HEK293T (cell line): Measurements from ENCODE around the gene EEF1B2.

Experiments used
- CTCF ChIA-PET: fragments of 350-600 bp; formaldehyde crosslinking; extraction: SDS; loops from one replicate; lab custom pipeline; 2021; ENCODE audit warnings: antibody characterized with exemption, inconsistent platforms; lab: Yijun Ruan, JAX
- POLR2A ChIA-PET: fragments of 350-600 bp; formaldehyde crosslinking; extraction: SDS; loops from one replicate; lab custom pipeline; 2020; ENCODE audit warnings: antibody characterized with exemption, inconsistent platforms; lab: Yijun Ruan, JAX
- DNase-seq: peaks from one replicate; pipeline ENCODE4 v3.0.0; 2012; ENCODE audit warnings: mixed read lengths; ENCODE audit errors: extremely low spot score
- ARNT ChIP-seq: fragments of 450-650 bp; IDR thresholded peaks from 2 replicates; pipeline ENCODE4 v1.6.1; 2017; ENCODE audit warnings: mild to moderate bottlenecking
- BHLHE40 ChIP-seq: fragments of 450-650 bp; IDR thresholded peaks from 2 replicates; pipeline ENCODE4 v1.6.1; 2016; ENCODE audit warnings: mild to moderate bottlenecking, moderate library complexity, borderline replicate concordance
- CTBP1 ChIP-seq: fragments of 450-650 bp; IDR thresholded peaks from 2 replicates; pipeline ENCODE4 v1.6.1; 2016; ENCODE audit warnings: borderline replicate concordance
- ELF4 ChIP-seq: fragments of 450-650 bp; IDR thresholded peaks from 2 replicates; pipeline ENCODE4 v1.6.1; 2017; ENCODE audit warnings: antibody characterized with exemption
- FOXA1 ChIP-seq: fragments of 450-650 bp; IDR thresholded peaks from 2 replicates; pipeline ENCODE4 v1.6.1; 2016; ENCODE audit warnings: mild to moderate bottlenecking
- FOXK2 ChIP-seq: fragments of 450-650 bp; IDR thresholded peaks from 2 replicates; pipeline ENCODE4 v1.6.1; 2016; ENCODE audit warnings: mild to moderate bottlenecking
- FOXM1 ChIP-seq: fragments of 450-650 bp; IDR thresholded peaks from 2 replicates; pipeline ENCODE4 v1.6.1; 2017; ENCODE audit warnings: mild to moderate bottlenecking, borderline replicate concordance
- HDGF ChIP-seq: fragments of 450-650 bp; IDR thresholded peaks from 2 replicates; pipeline ENCODE4 v1.6.1; 2017; ENCODE audit warnings: antibody characterized with exemption, borderline replicate concordance
- L3MBTL2 ChIP-seq: fragments of 450-650 bp; conservative IDR thresholded peaks from 2 replicates; pipeline ENCODE4 v1.6.1; 2016; ENCODE audit warnings: mild to moderate bottlenecking
- LEF1 ChIP-seq: fragments of 450-650 bp; IDR thresholded peaks from 2 replicates; pipeline ENCODE4 v1.6.1; 2017; ENCODE audit warnings: mild to moderate bottlenecking, borderline replicate concordance
- NFRKB ChIP-seq: fragments of 450-650 bp; IDR thresholded peaks from 2 replicates; pipeline ENCODE4 v1.6.1; 2016; ENCODE audit warnings: mild to moderate bottlenecking, moderate library complexity
- SP1 ChIP-seq: fragments of 450-650 bp; IDR thresholded peaks from 2 replicates; pipeline ENCODE4 v1.6.1; 2017
- SUZ12 ChIP-seq: fragments of 450-650 bp; IDR thresholded peaks from 2 replicates; pipeline ENCODE4 v1.6.1; 2016; ENCODE audit warnings: mild to moderate bottlenecking
- TARDBP ChIP-seq: fragments of 450-650 bp; IDR thresholded peaks from 2 replicates; pipeline ENCODE4 v1.6.1; 2016
- ZNF384 ChIP-seq: fragments of 450-650 bp; IDR thresholded peaks from 2 replicates; pipeline ENCODE4 v1.6.1; 2016
- TF ChIP-seq, protein P1 (sequence below): fragments of 450-650 bp; IDR thresholded peaks from 2 replicates; pipeline ENCODE4 v1.6.1; 2016

Gene EEF1B2

DNA sequence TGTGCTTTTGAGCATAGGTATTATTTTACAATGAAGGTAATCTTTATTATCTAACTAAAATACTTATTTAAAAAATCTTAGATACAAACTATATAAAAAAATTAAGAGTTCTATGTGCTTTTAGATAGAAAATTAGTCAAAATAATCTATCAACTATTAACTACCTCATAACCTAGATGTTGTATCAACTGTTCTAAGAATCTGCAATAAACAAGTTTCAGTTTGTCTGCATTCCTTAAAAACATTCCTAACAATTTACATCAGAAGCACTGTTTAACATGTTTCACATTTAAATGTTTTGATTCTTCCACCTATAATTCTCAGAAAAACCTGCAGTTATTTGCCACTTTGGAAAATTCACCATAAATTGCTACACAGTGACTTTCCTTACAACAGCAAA is 33.8 kb upstream of the EEF1B2 start:
- no peak for DNase-seq
- POLR2A ChIA-PET, result no interaction called here
- TF ChIP-seq FOXA1 (no peak), L3MBTL2 (no peak), SUZ12 (no peak), LEF1 (no peak), ZNF384 (no peak), BHLHE40 (no peak), ELF4 (no peak), ARNT (no peak), FOXK2 (no peak), SP1 (no peak), FOXM1 (no peak), CTBP1 (no peak), HDGF (no peak), NFRKB (no peak), TARDBP (no peak)
- TF ChIP-seq, protein P1, sequence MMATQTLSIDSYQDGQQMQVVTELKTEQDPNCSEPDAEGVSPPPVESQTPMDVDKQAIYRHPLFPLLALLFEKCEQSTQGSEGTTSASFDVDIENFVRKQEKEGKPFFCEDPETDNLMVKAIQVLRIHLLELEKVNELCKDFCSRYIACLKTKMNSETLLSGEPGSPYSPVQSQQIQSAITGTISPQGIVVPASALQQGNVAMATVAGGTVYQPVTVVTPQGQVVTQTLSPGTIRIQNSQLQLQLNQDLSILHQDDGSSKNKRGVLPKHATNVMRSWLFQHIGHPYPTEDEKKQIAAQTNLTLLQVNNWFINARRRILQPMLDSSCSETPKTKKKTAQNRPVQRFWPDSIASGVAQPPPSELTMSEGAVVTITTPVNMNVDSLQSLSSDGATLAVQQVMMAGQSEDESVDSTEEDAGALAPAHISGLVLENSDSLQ, result no peak
- CTCF ChIA-PET, result no interaction called here

DNA sequence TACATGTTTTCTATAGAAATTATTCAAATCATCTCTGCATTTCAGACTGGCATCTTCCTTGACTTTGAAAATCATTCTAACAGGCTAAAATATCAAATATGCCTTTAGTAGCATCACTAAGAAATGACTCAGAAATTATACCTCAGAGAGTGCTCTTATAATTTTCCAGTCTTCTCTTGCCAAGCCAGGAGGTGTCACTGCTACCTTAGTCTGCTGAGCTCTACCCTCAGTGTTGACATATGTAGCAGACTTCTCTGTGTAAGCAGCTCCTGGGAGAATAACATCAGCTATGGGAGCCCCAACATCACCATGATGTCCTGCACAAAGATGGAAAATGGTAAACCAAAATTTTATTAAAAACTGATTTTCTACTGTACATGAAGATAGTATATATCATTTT is 32.0 kb upstream of the EEF1B2 start:
- POLR2A ChIA-PET, result no interaction called here

DNA sequence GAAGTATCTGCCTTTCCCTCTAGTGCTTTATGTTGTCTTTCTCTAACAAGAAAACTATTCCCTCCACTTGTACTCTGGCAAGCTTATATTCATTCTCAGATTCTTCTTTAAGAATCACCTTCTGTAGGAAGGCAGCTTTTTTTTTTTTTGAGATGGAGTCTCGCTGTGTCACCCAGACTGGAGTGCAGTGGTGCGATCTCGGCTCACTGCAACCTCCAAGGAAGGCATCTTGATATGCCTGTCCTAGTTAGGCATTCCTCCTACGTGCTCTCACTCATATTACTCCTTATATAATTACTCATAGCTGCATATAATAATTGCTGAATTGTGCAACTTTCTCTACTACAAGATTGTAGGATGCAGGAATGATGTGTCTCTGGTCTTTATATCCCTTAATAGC is 16.2 kb upstream of the EEF1B2 start:
- no peak for DNase-seq
- ChIA-PET POLR2A (no interaction called here), CTCF (no interaction called here)
- TF ChIP-seq ZNF384, result no peak
- no peak for TF ChIP-seq LEF1
- TF ChIP-seq NFRKB, result no peak
- no peak for TF ChIP-seq FOXK2
- no peak for TF ChIP-seq HDGF
- TF ChIP-seq FOXM1, result no peak
- no peak for TF ChIP-seq ARNT
- no peak for TF ChIP-seq L3MBTL2
- TF ChIP-seq CTBP1, result no peak
- TF ChIP-seq SUZ12, result no peak
- no peak for TF ChIP-seq FOXA1
- TF ChIP-seq BHLHE40, result no peak

More for the DNA sequence above, 32.0 kb upstream of the EEF1B2 start:
- TF ChIP-seq, protein P1, result no peak
- CTCF ChIA-PET, result no interaction called here
- peak; percentile 15 for DNase-seq

DNA sequence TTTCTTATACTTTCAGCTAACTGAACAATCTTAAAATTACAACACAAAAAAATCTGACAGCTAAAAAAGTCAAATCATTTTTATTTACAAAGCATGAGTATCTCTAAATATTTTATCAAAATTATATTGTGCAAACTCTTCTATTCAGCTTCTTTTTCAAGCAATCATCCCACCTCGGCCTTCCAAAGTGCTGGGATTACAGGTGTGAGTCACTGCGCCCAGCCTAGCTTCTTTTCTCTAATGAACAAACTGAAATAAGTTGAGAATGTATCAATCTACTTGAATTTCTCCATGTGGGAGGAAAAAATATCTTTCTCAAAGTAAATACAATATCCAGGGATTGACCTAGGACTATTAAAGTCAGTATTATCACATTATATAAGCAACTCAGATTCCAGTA is 15.3 kb upstream of the EEF1B2 start:
- TF ChIP-seq BHLHE40, result no peak
- TF ChIP-seq CTBP1, result no peak
- TF ChIP-seq L3MBTL2, result no peak
- TF ChIP-seq FOXM1, result no peak
- TF ChIP-seq ARNT, result no peak
- CTCF ChIA-PET, result no interaction called here
- POLR2A ChIA-PET, result no interaction called here
- no peak for DNase-seq

DNA sequence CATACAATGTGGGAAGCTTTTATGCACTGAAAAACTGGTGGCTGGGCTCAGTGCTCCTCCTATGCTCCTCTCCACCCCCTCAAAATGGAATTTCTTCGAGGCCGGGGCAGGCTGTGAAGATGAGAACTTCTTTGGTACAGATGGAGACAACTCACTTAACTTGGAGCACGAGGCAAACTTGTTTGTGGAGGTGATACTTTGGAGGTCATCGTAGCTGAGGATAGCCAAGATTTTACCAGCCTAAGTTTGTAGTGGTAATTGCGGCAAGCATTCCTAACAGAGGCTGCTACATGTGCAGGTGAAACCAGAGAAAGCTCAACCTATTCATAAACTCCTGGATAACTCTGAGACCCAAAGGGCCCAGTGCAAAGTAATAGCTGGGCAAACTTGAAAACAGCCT is 14.0 kb upstream of the EEF1B2 start:
- no peak for DNase-seq
- no peak for TF ChIP-seq LEF1
- TF ChIP-seq, protein P1, result no peak
- no peak for TF ChIP-seq FOXK2
- no peak for TF ChIP-seq FOXM1
- POLR2A ChIA-PET, result interaction anchor here (0.7 to 1.3 kb wide), 2 partner anchors 14 to 61 kb away, joined by 3 to 6 read pairs; partner anchors contain the start of genes EEF1B2 and NDUFS1
- CTCF ChIA-PET, result no interaction called here

DNA sequence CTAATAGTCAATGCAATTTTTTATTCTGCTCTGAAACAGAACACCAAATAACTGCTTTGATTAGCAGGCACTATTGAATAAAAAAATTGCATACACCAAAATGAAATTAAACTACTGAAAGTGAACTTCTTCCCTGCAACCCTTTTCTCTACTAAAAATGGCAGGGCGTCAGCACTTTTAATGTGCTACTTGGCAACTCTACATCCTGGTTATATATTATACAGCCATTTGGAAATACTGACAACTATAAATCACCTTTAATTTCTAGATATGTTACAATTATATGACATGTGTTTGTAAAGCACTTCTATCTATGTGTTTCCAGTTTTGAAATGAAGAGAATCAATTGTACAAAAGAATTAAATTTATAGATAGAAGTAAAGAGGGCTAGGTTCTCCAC is 10.4 kb upstream of the EEF1B2 start:
- ChIA-PET POLR2A (no interaction called here), CTCF (no interaction called here)
- DNase-seq, result no peak
- TF ChIP-seq LEF1, result no peak
- TF ChIP-seq, protein P1, result no peak
- TF ChIP-seq BHLHE40, result no peak
- TF ChIP-seq ZNF384, result no peak
- no peak for TF ChIP-seq FOXA1
- TF ChIP-seq CTBP1, result no peak
- TF ChIP-seq FOXK2, result no peak
- TF ChIP-seq ELF4, result no peak
- no peak for TF ChIP-seq FOXM1

DNA sequence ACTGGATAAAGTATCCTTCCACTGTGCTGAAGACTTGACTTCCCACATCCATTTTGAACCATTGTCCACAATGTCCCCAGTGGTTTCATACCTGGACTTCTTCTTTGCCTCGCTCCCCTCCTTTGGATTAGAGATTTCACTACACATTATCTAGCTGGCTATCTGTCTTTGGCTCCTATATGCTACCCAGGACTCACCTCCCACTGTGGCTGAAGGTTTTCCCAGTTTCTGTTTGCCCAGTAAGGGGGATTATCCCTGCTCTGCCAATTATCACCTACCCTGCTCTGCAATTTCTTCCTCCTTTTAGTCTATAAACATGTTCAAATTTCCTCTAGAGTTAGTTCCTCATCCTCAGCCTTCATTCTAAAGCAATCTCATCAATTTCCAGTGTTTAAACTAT is 9.5 kb upstream of the EEF1B2 start:
- POLR2A ChIA-PET, result no interaction called here
- TF ChIP-seq NFRKB (no peak), L3MBTL2 (no peak)
- CTCF ChIA-PET, result no interaction called here
- DNase-seq, result no peak
